ENCODE results near the gene ADCY1.

Gene ADCY1

DNA sequence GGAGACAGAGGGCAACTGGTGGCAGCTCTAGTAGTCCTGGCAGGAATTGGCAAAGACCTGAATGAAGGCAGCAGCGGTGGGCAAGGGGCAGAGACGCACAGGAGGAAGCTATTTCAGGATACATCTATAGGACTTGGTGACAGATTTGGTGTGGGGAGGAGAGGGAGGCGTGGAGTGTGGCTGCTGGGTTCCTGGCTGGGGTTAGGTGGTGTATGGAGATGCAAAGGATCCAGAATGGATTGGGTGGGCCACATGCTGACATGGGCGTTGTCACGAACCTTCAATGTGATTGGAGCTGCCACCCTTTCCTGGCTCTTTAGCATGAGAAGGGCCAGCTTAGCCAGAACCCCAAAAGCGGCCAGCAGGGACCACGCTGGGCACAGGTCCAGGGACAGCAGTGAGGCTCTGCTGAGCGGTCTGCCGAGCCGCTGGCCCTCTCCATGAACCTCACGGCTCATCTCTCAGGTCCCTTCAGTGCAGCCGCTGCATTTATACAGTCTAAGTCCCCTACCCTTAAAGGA lies 10.2 kb upstream of the ADCY1 start:
- no peak for DNase-seq
- no peak overlapping the region for H3K4me3 ChIP-seq (ENCODE audit: control insufficient read depth in 1 of 7, extremely low read depth in 1 of 7, insufficient read depth in 4 of 7, low read depth in 2 of 7, low read length in 6 of 7)
- POLR2A ChIA-PET: no interaction called here
- H3K36me3 ChIP-seq (ENCODE audit: control insufficient read depth in 4 of 4, insufficient read depth in 4 of 4, low read length in 3 of 4): no peaks in the 10 kb centered on the region
- no peaks in the 10 kb centered on the region for H3K4me1 ChIP-seq (ENCODE audit: control extremely low read depth in 1 of 4, control insufficient read depth in 4 of 4, insufficient read depth in 4 of 4, low read length in 3 of 4)
- 68% methylated on average over 11 of the region's 12 CpGs for WGBS (ENCODE audit: insufficient coverage)
- H3K27me3 ChIP-seq (replicated peaks in 2 of 5; ENCODE audit: control insufficient read depth in 4 of 5, insufficient read depth in 5 of 5, low read length in 4 of 5): peaks cover 0 to 28% (median 6%) of the 10 kb centered on the region in 5 experiments
- peaks cover 0 to 12% (median 7%) of the 10 kb centered on the region in 5 experiments for H3K9me3 ChIP-seq (ENCODE audit: control extremely low read depth in 1 of 5, control insufficient read depth in 4 of 5, insufficient read depth in 2 of 5, low read depth in 1 of 5, low read length in 4 of 5)
- no peak overlapping the region for H3K27ac ChIP-seq (ENCODE audit: insufficient read depth in 1 of 2, low read depth in 1 of 2, low read length in 2 of 2, poor library complexity in 1 of 2, severe bottlenecking in 2 of 2)
- CTCF ChIA-PET: no interaction called here

GRCh38 chr7:45564485-45564884 lies 9.7 kb upstream of the ADCY1 start:
- ChIA-PET CTCF (no interaction called here), POLR2A (no interaction called here)
- H3K27ac ChIP-seq (ENCODE audit: insufficient read depth in 1 of 2, low read depth in 1 of 2, low read length in 2 of 2, poor library complexity in 1 of 2, severe bottlenecking in 2 of 2): no peak overlapping the region
- WGBS (ENCODE audit: insufficient coverage): 74% methylated on average over 7 of the region's 8 CpGs
- H3K27me3 ChIP-seq (replicated peaks in 2 of 5; ENCODE audit: control insufficient read depth in 4 of 5, insufficient read depth in 5 of 5, low read length in 4 of 5): peaks cover 0 to 29% (median 6%) of the 10 kb centered on the region in 5 experiments
- no peaks in the 10 kb centered on the region for H3K36me3 ChIP-seq (ENCODE audit: control insufficient read depth in 4 of 4, insufficient read depth in 4 of 4, low read length in 3 of 4)
- H3K9me3 ChIP-seq (ENCODE audit: control extremely low read depth in 1 of 5, control insufficient read depth in 4 of 5, insufficient read depth in 2 of 5, low read depth in 1 of 5, low read length in 4 of 5): peaks cover 0 to 11% (median 7%) of the 10 kb centered on the region in 5 experiments
- no peak overlapping the region for H3K4me3 ChIP-seq (ENCODE audit: control insufficient read depth in 1 of 7, extremely low read depth in 1 of 7, insufficient read depth in 4 of 7, low read depth in 2 of 7, low read length in 6 of 7)
- DNase-seq: no peak
- no peaks in the 10 kb centered on the region for H3K4me1 ChIP-seq (ENCODE audit: control extremely low read depth in 1 of 4, control insufficient read depth in 4 of 4, insufficient read depth in 4 of 4, low read length in 3 of 4)

GRCh38 chr7:45564886-45565455 lies 9.2 kb upstream of the ADCY1 start:
- Histone ChIP-seq H3K27me3 (replicated peaks in 2 of 5; ENCODE audit: control insufficient read depth in 4 of 5, insufficient read depth in 5 of 5, low read length in 4 of 5) (peaks cover 0 to 30% (median 6%) of the 10 kb centered on the region in 5 experiments), H3K36me3 (ENCODE audit: control insufficient read depth in 4 of 4, insufficient read depth in 4 of 4, low read length in 3 of 4) (no peaks in the 10 kb centered on the region), H3K9me3 (ENCODE audit: control extremely low read depth in 1 of 5, control insufficient read depth in 4 of 5, insufficient read depth in 2 of 5, low read depth in 1 of 5, low read length in 4 of 5) (peaks cover 0 to 6% (median 3%) of the 10 kb centered on the region in 5 experiments), H3K27ac (ENCODE audit: insufficient read depth in 1 of 2, low read depth in 1 of 2, low read length in 2 of 2, poor library complexity in 1 of 2, severe bottlenecking in 2 of 2) (no peak overlapping the region), H3K4me3 (ENCODE audit: control insufficient read depth in 1 of 7, extremely low read depth in 1 of 7, insufficient read depth in 4 of 7, low read depth in 2 of 7, low read length in 6 of 7) (no peak overlapping the region), H3K4me1 (ENCODE audit: control extremely low read depth in 1 of 4, control insufficient read depth in 4 of 4, insufficient read depth in 4 of 4, low read length in 3 of 4) (no peaks in the 10 kb centered on the region)
- 85% methylated on average over 8 of the region's 9 CpGs for WGBS (ENCODE audit: insufficient coverage)
- ChIA-PET CTCF (no interaction called here), POLR2A (no interaction called here)
- DNase-seq: no peak

GRCh38 chr7:45566386-45566785 lies 7.8 kb upstream of the ADCY1 start:
- Histone ChIP-seq H3K4me3 (ENCODE audit: control insufficient read depth in 1 of 7, extremely low read depth in 1 of 7, insufficient read depth in 4 of 7, low read depth in 2 of 7, low read length in 6 of 7) (no peak overlapping the region), H3K9me3 (ENCODE audit: control extremely low read depth in 1 of 5, control insufficient read depth in 4 of 5, insufficient read depth in 2 of 5, low read depth in 1 of 5, low read length in 4 of 5) (peaks cover 0 to 5% (median 0%) of the 10 kb centered on the region in 5 experiments), H3K36me3 (ENCODE audit: control insufficient read depth in 4 of 4, insufficient read depth in 4 of 4, low read length in 3 of 4) (no peaks in the 10 kb centered on the region), H3K27ac (ENCODE audit: insufficient read depth in 1 of 2, low read depth in 1 of 2, low read length in 2 of 2, poor library complexity in 1 of 2, severe bottlenecking in 2 of 2) (no peak overlapping the region), H3K4me1 (ENCODE audit: control extremely low read depth in 1 of 4, control insufficient read depth in 4 of 4, insufficient read depth in 4 of 4, low read length in 3 of 4) (no peaks in the 10 kb centered on the region), H3K27me3 (replicated peaks in 2 of 5; ENCODE audit: control insufficient read depth in 4 of 5, insufficient read depth in 5 of 5, low read length in 4 of 5) (peaks cover 0 to 40% (median 7%) of the 10 kb centered on the region in 5 experiments)
- 100% methylated on average over 5 of the region's 5 CpGs for WGBS (ENCODE audit: insufficient coverage)
- ChIA-PET CTCF (no interaction called here), POLR2A (no interaction called here)
- DNase-seq: no peak

DNA sequence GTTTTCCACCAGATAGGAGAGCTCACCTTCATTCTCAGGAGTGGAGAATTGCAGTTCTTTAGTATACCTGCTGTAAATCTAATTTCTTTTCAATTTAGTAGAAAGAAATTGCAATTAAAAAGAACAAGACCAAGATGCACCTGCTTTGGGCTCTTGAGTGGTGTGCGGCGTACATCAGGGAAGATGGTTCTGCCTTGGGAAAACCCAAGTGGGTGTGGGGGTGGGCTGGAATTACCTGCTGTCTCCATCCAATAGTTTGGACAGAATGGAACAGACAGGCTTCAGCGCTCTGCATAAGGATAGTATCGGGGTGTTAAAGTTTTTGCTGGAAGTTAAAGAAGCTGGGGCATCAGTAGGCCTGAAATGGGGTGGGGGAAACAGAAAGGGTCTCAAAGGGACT lies 7.2 kb upstream of the ADCY1 start:
- Histone ChIP-seq H3K4me3 (ENCODE audit: control insufficient read depth in 1 of 7, extremely low read depth in 1 of 7, insufficient read depth in 4 of 7, low read depth in 2 of 7, low read length in 6 of 7) (no peak overlapping the region), H3K4me1 (ENCODE audit: control extremely low read depth in 1 of 4, control insufficient read depth in 4 of 4, insufficient read depth in 4 of 4, low read length in 3 of 4) (no peaks in the 10 kb centered on the region), H3K36me3 (ENCODE audit: control insufficient read depth in 4 of 4, insufficient read depth in 4 of 4, low read length in 3 of 4) (no peaks in the 10 kb centered on the region), H3K27ac (ENCODE audit: insufficient read depth in 1 of 2, low read depth in 1 of 2, low read length in 2 of 2, poor library complexity in 1 of 2, severe bottlenecking in 2 of 2) (no peak overlapping the region), H3K27me3 (replicated peaks in 2 of 5; ENCODE audit: control insufficient read depth in 4 of 5, insufficient read depth in 5 of 5, low read length in 4 of 5) (peaks cover under 1 to 46% (median 7%) of the 10 kb centered on the region in 5 experiments), H3K9me3 (ENCODE audit: control extremely low read depth in 1 of 5, control insufficient read depth in 4 of 5, insufficient read depth in 2 of 5, low read depth in 1 of 5, low read length in 4 of 5) (peaks cover 0 to 5% (median 0%) of the 10 kb centered on the region in 5 experiments)
- no peak for DNase-seq
- CTCF ChIA-PET: no interaction called here
- POLR2A ChIA-PET: no interaction called here
- WGBS (ENCODE audit: insufficient coverage): 98% methylated on average over 4 of the region's 4 CpGs

GRCh38 chr7:45567713-45568112 lies 6.5 kb upstream of the ADCY1 start:
- Histone ChIP-seq H3K4me1 (ENCODE audit: control extremely low read depth in 1 of 4, control insufficient read depth in 4 of 4, insufficient read depth in 4 of 4, low read length in 3 of 4) (no peaks in the 10 kb centered on the region), H3K4me3 (ENCODE audit: control insufficient read depth in 1 of 7, extremely low read depth in 1 of 7, insufficient read depth in 4 of 7, low read depth in 2 of 7, low read length in 6 of 7) (no peak overlapping the region), H3K27me3 (replicated peaks in 2 of 5; ENCODE audit: control insufficient read depth in 4 of 5, insufficient read depth in 5 of 5, low read length in 4 of 5) (peaks cover 5 to 53% (median 9%) of the 10 kb centered on the region in 5 experiments), H3K27ac (ENCODE audit: insufficient read depth in 1 of 2, low read depth in 1 of 2, low read length in 2 of 2, poor library complexity in 1 of 2, severe bottlenecking in 2 of 2) (no peak overlapping the region), H3K9me3 (ENCODE audit: control extremely low read depth in 1 of 5, control insufficient read depth in 4 of 5, insufficient read depth in 2 of 5, low read depth in 1 of 5, low read length in 4 of 5) (peaks cover 0 to 5% (median 0%) of the 10 kb centered on the region in 5 experiments), H3K36me3 (ENCODE audit: control insufficient read depth in 4 of 4, insufficient read depth in 4 of 4, low read length in 3 of 4) (no peaks in the 10 kb centered on the region)
- POLR2A ChIA-PET: no interaction called here
- CTCF ChIA-PET: no interaction called here
- 100% methylated on average over 1 of the region's 1 CpG for WGBS (ENCODE audit: insufficient coverage)
- DNase-seq: no peak

- peaks cover 0 to 3% (median under 1%) of the 10 kb centered on the region in 4 experiments for H3K4me1 ChIP-seq (ENCODE audit: control extremely low read depth in 1 of 4, control insufficient read depth in 4 of 4, insufficient read depth in 4 of 4, low read length in 3 of 4)
- no peak overlapping the region for H3K27ac ChIP-seq (ENCODE audit: insufficient read depth in 1 of 2, low read depth in 1 of 2, low read length in 2 of 2, poor library complexity in 1 of 2, severe bottlenecking in 2 of 2)
- POLR2A ChIA-PET: no interaction called here
- H3K36me3 ChIP-seq (ENCODE audit: control insufficient read depth in 4 of 4, insufficient read depth in 4 of 4, low read length in 3 of 4): no peaks in the 10 kb centered on the region
- CTCF ChIA-PET: no interaction called here
- H3K4me3 ChIP-seq (ENCODE audit: control insufficient read depth in 1 of 7, extremely low read depth in 1 of 7, insufficient read depth in 4 of 7, low read depth in 2 of 7, low read length in 6 of 7): no peak overlapping the region
- WGBS (ENCODE audit: insufficient coverage): 82% methylated on average over 9 of the region's 10 CpGs
- H3K9me3 ChIP-seq (ENCODE audit: control extremely low read depth in 1 of 5, control insufficient read depth in 4 of 5, insufficient read depth in 2 of 5, low read depth in 1 of 5, low read length in 4 of 5): peaks cover 0 to 5% (median 0%) of the 10 kb centered on the region in 5 experiments
- H3K27me3 ChIP-seq (replicated peaks in 2 of 5; ENCODE audit: control insufficient read depth in 4 of 5, insufficient read depth in 5 of 5, low read length in 4 of 5): peaks cover 11 to 59% (median 15%) of the 10 kb centered on the region in 5 experiments
- no peak for DNase-seq
Measured at GRCh38 chr7:45568536-45569289, 5.5 kb upstream of the ADCY1 start.
